ENCODE data around the gene KDM5C. TPM values are rescaled to one million over a fixed set of nuclear protein-coding genes. Genes with fewer than 3 reads are reported as not detected.

KDM5C gene
- total and polyA plus RNA-seq, 2 of the 8 experiments (the other 6 are each of a cell fraction or from before 2014, with no cell fraction given) = 42.4 to 82.2 TPM

DNA sequence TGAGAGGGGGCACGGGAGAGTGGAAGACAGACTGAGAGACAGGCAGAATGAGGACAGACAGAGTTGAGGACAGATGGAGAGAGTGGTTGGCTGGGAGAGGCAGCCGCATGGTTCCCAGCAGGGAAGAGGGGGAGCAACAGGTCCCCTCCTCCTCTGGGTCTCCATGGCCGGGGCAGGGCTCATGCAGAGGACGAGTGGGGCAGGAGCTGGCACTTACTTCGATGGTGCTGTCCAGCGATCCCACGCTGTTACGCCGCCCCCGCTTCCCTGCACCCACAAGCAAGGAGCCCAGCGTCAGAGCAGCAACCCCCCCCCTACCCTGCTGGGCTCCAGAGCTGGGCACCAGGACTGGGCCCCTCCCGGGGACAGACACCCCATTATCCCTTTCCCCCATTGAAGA, 10.6 kb upstream of the KDM5C start:
- DNase-seq (ENCODE audit: low read depth in 1 of 2, low spot score in 2 of 2) = no peak
- no peaks in the 10 kb centered on the region for H3K23me2 ChIP-seq (ENCODE audit: low read depth, low read length)
- no peak for FAIRE-seq
- H3K14ac ChIP-seq (ENCODE audit: insufficient read length) = no peak overlapping the region
- no peaks in the 10 kb centered on the region for H4K20me1 ChIP-seq (replicated peaks in 1 of 2; ENCODE audit: control insufficient read depth in 1 of 2, insufficient read depth in 2 of 2, low read length in 2 of 2)
- no peak overlapping the region for H2BK12ac ChIP-seq (ENCODE audit: low read depth, low read length)
- no peaks in the 10 kb centered on the region; a peak in 1 of 8 replicates for H3K36me3 ChIP-seq (ENCODE audit: control insufficient read depth in 2 of 4, insufficient read depth in 4 of 4, low read length in 3 of 4)
- no peak overlapping the region for H3K56ac ChIP-seq (replicated peaks; ENCODE audit: insufficient read length, low read depth, low read length)
- H3K4me2 ChIP-seq (ENCODE audit: insufficient read depth in 1 of 2, low read depth in 2 of 2, low read length in 2 of 2) = no peak overlapping the region
- no peak overlapping the region for H2AFZ ChIP-seq (ENCODE audit: low read length)
- H4K8ac ChIP-seq (ENCODE audit: extremely low read depth, insufficient read depth, low read length) = no peak overlapping the region
- H2BK15ac ChIP-seq (ENCODE audit: low read length) = no peak overlapping the region
- no peak overlapping the region for H3K4me3 ChIP-seq (ENCODE audit: extremely low read depth in 1 of 4, insufficient read depth in 2 of 4, low read depth in 3 of 4, low read length in 4 of 4)
- H3K23ac ChIP-seq (ENCODE audit: insufficient read length) = no peak overlapping the region
- no peaks in the 10 kb centered on the region for H3K9me3 ChIP-seq (ENCODE audit: insufficient read depth in 2 of 2, low read depth in 1 of 2, low read length in 1 of 2)
- H2BK20ac ChIP-seq (ENCODE audit: low read length) = no peak overlapping the region
- H3K79me1 ChIP-seq (ENCODE audit: low read depth, low read length) = no peaks in the 10 kb centered on the region
- H3K27me3 ChIP-seq (replicated peaks in 1 of 4; ENCODE audit: control insufficient read depth in 3 of 4, extremely low read depth in 1 of 4, insufficient read depth in 3 of 4, low read length in 3 of 4) = no peaks in the 10 kb centered on the region
- H4K91ac ChIP-seq (replicated peaks; ENCODE audit: insufficient read length, low read length) = no peak overlapping the region
- ChIA-PET CTCF (ENCODE audit: partially characterized antibody) (no interaction called here), POLR2A (ENCODE audit: partially characterized antibody) (no interaction called here)
- 88% methylated on average over 2 of the region's 12 CpGs; no CpG with 5 or more reads in 1 of the 2 experiments for WGBS, 2 experiments (ENCODE audit: extremely low coverage in 1 of 2, insufficient coverage in 1 of 2, insufficient read length in 1 of 2, insufficient replicate concordance in 2 of 2, low coverage in 1 of 2, low lambda C conversion rate in 2 of 2, missing lambda C conversion rate in 1 of 2)
- no peak overlapping the region for H3K9ac ChIP-seq (replicated peaks in 1 of 4; ENCODE audit: extremely low read depth in 1 of 4, low read depth in 3 of 4, low read length in 3 of 4)
- no peaks in the 10 kb centered on the region for H3K79me2 ChIP-seq (ENCODE audit: control insufficient read depth in 1 of 2, insufficient read depth in 2 of 2, low read length in 2 of 2)
- H2AK5ac ChIP-seq (ENCODE audit: low read depth, low read length) = no peak overlapping the region
- H2BK5ac ChIP-seq (ENCODE audit: low read depth, low read length) = no peak overlapping the region
- H3K27ac ChIP-seq (ENCODE audit: low read depth, low read length) = no peak overlapping the region
- no peak overlapping the region for H2BK120ac ChIP-seq (replicated peaks; ENCODE audit: low read depth, low read length)
- H3K4me1 ChIP-seq (replicated peaks in 1 of 4; ENCODE audit: control insufficient read depth in 3 of 4, insufficient read depth in 4 of 4, low read length in 3 of 4) = no peaks in the 10 kb centered on the region
- no peak overlapping the region for H4K5ac ChIP-seq (ENCODE audit: insufficient read length, low read depth, low read length)
- no peak overlapping the region for H3K18ac ChIP-seq (ENCODE audit: extremely low read depth, low read length)
- H3K4ac ChIP-seq (replicated peaks; ENCODE audit: insufficient read length, low read depth, low read length) = no peak overlapping the region
- TF ChIP-seq YY1 (IDR thresholded peaks at IDR 0.05; ENCODE audit: low read depth, low read length) (no peak), CEBPB (IDR thresholded peaks at IDR 0.05; ENCODE audit: low read depth, low read length) (no peak), RAD21 (IDR thresholded peaks at IDR 0.05 in 1 of 2, conservative IDR thresholded peaks at IDR 0.05 in 1 of 2; ENCODE audit: low read depth in 2 of 2, low read length in 2 of 2) (no peak), GTF2F1 (IDR thresholded peaks at IDR 0.05; ENCODE audit: borderline replicate concordance, low read depth, low read length) (no peak), TCF12 (IDR thresholded peaks at IDR 0.05; ENCODE audit: low read depth, low read length) (no peak)
- TF ChIP-seq, protein P1, sequence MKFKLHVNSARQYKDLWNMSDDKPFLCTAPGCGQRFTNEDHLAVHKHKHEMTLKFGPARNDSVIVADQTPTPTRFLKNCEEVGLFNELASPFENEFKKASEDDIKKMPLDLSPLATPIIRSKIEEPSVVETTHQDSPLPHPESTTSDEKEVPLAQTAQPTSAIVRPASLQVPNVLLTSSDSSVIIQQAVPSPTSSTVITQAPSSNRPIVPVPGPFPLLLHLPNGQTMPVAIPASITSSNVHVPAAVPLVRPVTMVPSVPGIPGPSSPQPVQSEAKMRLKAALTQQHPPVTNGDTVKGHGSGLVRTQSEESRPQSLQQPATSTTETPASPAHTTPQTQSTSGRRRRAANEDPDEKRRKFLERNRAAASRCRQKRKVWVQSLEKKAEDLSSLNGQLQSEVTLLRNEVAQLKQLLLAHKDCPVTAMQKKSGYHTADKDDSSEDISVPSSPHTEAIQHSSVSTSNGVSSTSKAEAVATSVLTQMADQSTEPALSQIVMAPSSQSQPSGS (IDR thresholded peaks at IDR 0.05; ENCODE audit: low read length) = no peak

Data from H1 (cell line).